ENCODE results near the gene UFD1. TPM values are rescaled to one million over a fixed set of nuclear protein-coding genes. Genes with fewer than 3 reads are reported as not detected.

The UFD1 gene
- total RNA-seq, 2 donors from 2014 or later = 43.8 to 46.9 TPM

DNA sequence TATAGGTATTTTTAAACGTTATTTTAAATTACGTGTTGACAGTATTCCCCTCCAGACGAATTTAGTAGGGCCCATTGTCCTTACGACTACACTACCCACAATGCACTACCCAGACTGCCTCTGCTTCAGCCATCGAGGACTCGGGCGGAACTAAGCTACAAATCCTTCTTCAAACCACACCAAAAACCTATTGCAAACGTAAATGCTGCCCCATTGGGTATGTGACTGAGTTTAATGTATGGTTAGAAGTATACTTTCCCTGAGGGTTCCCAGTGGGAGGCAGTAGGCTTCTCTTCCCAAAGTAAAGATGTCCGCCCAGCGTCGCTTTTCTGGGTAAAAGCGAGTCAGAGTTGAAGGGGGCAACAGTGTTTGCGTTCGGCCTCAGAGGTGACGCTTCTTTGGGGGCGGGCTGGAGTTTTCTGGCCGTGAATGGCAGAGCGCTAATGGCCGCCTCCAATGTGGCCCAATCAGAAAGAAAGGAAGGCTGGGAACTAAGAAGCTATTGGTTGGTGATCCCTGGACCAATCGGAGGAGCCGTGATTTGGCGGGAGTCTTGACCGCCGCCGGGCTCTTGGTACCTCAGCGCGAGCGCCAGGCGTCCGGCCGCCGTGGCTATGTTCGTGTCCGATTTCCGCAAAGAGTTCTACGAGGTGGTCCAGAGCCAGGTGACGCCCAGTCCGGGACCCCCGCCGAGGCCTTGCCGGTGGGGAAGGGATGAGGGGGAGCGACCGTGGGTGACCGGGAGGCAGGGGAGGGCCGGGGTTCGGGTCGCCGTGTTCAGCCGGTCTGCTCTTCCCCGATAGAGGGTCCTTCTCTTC, 571 bp upstream of the UFD1 start, which contains the start of gene CDC45:
TSS of gene CDC45 (plus strand) at position 566 of the 818 bp plus-strand sequence. CDS start at position 615, 49 bp downstream.
- DNase-seq = peak; percentile 97
- ATAC-seq = peak; percentile 96 to 97
- intact Hi-C loops (cut with DNase I) = no loop called here

DNA sequence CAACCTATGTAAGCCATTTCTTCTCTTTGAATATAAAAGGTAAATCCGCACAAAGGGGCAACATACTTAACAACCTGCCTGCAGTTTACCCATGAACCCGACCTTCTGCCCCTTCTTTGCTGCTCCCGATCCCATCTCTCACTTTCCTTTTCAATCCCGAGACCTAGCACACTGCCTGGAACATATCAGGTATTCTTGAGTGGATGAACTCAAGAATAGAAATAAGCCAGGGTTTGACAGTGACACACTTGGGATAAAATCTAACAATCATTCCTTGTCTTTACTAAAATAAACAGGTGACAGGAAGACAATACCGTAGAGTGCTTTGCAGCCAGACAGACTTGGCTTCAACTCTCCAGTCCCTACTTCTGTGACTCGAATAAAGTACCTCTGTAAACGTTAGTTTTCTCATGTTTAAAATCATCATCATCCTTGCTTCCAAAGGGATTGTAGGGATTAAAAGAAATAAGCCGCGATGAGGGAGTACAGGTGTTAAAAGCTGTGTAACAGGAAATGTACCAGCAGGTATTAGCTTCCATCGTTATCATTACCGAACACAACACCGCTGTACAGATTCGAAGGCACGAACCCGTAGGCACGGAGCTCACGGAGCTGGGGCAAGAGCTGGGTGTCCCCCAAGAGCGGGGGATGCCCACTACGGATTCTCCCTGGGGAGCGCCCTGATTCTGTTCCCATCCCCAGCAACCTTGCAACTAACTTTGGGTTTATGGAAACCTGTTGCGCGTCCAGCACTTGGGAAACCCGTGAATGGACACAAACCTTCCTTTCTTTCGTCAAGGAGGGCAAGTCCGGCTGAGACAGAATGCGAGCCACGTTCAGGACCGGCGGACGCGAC, 720 bp downstream of the UFD1 start:
- DNase-seq (no peak), ATAC-seq (no peak)
- intact Hi-C loops (cut with DNase I) = no loop called here

DNA sequence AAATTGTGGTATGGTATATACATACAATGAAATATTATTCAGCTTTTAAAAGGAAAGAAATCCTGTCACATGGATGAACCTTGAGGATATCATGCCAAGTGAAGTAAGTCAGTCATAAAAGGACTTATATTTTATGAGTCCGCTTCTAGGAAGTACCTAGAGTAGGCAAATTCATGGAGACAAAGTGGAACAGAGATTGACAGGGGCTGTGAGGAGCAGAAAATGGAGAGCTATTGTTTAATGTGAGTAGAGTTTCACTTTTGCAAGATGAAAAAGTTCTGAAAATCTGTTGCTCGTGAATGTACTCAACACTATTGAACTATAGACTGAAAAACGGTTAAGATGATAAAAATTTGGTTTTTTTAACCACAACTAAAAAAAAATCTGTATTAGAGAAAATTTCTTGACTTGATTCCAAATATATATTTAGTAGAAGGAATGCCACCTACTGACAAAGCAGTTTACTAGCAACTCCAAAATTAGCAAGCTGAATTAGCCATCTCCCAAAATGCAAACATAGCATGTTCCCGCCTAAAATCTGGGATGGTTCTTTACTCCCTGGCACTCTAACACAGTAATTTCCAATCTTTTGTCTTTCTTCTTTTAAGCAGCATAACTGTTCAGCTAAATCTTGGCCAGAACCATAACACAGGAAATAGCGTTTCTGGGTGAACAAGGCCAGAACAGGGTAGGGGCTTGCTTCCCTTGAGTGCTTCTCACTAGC, 1.5 kb downstream of the UFD1 start:
- ATAC-seq (no peak), DNase-seq (no peak)
- intact Hi-C loops (cut with DNase I) = no loop called here

DNA sequence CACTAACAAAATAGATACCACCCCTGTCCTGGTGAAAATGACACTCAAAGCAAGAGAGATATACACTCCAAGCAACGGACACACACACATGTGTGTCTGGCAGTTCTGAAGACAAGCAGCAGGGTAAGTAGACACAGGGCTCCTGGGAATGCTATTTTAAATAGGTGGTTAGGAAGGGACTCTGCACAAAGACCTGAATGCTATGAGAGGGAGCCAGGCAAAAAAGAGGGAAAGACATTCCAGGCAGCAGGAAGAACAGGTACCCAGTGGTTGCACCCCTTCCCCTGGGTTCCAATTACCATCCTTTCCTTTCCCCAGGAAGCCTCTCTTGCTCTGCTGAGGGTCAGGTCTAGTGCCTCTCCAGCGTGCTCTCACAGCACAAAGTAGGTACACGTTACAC, 3.0 kb downstream of the UFD1 start:
- DNase-seq = no peak
- intact Hi-C loops (cut with DNase I) = no loop called here
- ATAC-seq = no peak

DNA sequence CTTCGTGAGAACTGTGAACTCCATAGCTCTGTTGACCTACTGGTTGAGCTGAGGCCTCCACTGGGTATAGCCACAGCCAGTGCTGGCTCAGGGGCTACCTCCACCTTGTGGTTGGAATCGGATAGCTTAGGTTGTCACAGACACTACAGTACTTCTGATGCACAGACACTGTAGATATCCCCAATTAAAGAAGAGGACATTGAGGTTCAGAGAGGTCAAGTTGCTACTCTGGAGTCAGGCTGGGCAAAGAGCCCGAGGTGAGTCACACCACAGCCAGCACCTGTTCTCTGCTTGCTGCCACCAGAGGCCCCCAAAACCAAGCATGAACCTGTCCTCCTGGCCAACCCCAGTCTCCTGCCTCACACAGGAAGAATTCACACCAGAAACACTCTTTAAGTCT, 5.4 kb downstream of the UFD1 start:
- ATAC-seq = no peak
- intact Hi-C loops (cut with DNase I) = no loop called here
- no peak for DNase-seq

DNA sequence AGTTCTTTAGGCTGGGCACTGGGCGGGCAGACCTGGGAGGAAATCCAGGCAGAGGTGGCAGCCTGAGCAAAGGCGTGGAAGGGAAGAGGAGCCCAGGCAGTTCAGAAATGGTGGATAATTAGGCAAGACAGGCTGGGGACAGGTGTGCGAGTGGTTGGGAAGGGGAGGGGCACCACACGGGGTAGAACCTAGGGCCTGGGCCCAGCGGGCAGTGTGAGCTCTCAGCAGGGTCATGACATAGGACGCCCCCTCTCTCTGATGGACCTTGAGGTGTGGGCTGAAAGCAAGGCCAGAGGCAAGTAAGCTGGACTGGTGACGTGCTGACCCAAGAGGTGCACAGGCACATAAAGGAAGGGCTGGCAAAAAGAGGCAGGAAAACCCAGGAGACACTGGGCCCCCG, 6.8 kb downstream of the UFD1 start:
- no peak for DNase-seq
- intact Hi-C loops (cut with DNase I) = no loop called here
- ATAC-seq = no peak

DNA sequence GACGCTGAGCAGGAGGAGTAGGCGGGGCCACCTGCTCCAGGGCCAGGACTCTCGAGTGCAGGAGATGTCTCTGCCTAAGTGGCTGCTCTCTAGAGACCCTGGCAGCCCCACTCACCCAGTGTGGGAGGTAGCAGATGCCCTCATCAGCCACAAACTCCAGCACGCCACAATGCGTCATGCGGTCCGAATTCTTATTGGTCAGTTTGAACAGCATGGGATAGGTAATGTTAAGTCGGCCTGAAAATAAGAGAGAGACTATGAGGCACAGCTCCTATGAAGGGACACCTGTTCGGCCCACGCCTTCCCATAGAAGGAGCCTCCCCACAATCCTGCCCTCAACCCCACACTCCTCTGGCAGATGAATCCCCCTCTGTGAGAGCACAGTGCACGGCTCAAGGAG, 7.4 kb downstream of the UFD1 start:
- intact Hi-C loops (cut with DNase I) = no loop called here
- ATAC-seq (no peak), DNase-seq (no peak)

DNA sequence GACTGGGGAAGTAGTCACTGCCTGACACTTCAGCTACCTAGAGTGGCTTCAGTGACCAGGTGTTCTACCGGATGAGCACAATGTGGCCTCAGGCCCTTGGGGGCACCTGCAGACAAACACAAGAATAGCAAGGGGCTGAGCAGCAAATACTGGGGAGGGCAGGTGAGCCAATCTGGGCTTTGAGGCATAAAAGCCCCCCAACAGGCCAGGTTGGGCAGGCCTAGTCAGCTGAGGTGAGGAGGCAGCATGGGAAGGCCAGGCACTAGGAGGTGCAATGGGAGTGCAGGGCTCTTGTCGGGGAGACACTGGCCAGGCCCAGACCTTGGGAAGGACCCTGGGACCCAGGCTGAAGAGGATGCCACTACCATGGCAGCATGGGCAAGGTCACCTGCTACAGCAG, 9.0 kb downstream of the UFD1 start:
- intact Hi-C loops (cut with DNase I) = no loop called here
- DNase-seq (no peak), ATAC-seq (no peak)

DNA sequence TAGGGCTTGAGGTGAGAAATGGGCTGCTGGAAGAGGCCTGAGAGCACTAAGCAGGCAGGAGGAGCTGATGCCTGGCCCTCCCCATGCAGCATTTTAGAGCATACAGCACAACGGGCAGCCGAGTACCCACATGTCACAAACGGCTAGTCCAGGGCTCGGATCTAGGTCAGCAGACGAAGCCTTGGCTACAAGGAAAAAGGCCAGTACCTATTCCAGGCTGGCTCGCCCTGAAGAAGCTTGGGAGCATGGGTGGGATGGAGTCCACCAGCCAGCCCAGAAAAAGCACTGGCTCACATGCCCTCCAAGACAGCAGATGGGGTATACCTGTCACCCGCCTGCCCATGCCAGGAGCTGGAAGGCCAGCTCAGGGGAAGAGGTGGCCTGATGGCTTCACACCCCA, 9.6 kb downstream of the UFD1 start:
- ATAC-seq = no peak
- DNase-seq = no peak
- intact Hi-C loops (cut with DNase I) = no loop called here

DNA sequence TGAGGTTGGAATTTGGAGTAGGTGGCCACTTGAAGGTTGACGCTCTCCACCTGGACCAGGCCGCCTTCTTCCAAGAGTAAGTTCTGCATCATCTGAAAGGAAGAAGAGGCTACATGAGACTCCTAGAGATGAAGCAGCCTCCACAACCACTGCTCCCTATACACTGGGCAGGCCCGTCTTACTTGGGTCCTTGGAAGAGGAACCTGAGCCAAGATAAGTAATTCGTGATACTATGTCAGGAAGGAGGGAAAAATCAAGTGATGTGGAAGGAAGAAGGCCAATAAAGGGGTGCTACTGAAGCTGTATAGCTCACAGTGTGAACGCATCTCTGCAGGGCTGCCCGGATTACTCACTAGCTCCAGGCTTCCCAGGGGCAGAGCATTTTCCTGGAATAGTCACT, 11.1 kb downstream of the UFD1 start:
- ATAC-seq = no peak
- DNase-seq = no peak
- intact Hi-C loops (cut with DNase I) = no loop called here

DNA sequence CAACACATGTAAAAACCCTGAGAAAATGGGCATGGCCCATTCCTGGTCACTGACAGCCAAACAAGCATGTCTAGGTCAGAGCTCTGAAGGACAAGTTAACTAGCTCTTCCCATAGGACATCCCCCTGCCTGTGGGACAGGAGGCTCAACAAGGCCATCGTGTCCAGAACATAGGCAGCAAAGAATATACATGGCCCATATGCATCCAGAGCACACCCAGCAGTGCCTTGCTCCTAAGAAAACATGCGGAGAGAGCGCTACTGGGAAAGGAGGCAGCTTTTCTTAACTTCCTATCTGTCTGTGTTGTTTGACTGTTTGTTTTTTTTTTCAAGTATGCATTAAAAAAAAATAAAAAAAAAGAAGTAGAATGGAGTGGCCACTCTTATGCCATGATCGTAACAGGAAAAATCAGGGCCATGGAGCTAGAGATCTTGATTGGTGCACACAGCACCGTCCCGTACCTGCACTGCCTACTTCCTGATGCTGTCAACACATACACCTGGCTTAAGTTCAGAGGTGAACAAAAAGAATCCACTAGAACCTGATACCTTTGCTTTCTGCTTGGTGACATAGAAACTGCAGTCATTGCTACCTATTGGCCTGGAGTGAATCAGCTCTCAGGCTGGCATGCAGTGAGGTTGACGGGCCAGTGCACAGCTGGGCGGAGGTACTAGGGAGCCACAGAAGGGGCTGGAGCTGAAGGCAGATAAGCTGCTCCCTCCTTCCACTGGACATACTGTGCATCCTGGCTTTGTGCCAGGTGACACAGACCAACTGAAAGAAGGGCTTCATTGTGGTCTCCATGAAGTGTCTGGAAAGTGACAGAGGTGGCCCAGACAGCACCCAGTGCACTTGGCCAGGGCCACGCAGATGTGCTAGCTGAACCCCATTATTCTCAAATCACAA, 11.9 kb downstream of the UFD1 start:
- ATAC-seq (no peak), DNase-seq (no peak)
- intact Hi-C loops (cut with DNase I) = no loop called here

DNA sequence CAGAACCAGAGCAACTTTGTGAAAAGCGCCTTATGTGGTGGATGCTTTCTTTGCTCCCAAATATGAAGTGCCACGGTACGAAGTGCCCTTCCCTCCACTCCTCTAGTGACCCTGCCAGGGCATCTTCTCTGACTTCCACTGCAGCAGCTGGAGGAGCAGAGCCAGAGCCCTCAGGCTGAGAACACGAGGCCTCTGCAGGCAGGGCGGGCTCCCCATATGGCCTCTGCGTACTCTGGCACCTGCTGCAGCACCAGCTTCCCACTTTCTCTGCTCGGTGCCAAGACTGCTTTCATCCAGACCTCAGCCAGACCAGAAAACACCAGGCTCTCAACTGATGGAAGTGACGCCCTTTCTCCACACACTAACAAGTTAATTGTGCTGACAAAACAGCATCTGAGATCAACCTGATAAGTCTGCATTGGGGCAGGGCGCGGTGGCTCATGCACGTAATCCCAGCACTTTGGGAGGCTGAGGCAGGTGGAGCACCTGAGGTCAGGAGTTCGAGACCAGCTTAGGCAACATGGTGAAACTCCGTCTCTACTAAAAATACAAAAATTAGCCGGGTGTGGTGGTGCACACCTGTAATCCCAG, 12.8 kb downstream of the UFD1 start:
- DNase-seq = no peak
- ATAC-seq = no peak
- intact Hi-C loops (cut with DNase I) = no loop called here

DNA sequence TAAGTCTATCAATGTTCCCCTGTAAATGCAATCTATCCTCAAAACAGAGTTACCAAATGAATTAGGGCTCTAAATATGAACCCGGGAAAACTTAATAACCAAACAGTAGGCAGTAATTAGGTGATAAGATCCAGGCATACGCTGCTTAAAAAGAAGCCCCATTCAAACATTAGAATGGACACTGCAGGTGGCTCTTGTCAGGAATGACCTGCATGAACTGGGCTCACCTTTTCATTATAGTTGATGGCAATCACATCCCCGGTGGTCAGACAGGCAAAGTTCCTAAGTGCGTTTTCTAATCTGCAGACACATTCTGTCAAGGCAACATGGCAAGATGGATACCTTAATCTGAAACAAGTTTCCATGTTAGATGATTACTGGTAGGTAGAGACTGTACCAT, 14.0 kb downstream of the UFD1 start:
- DNase-seq (no peak), ATAC-seq (no peak)
- intact Hi-C loops (cut with DNase I) = no loop called here

DNA sequence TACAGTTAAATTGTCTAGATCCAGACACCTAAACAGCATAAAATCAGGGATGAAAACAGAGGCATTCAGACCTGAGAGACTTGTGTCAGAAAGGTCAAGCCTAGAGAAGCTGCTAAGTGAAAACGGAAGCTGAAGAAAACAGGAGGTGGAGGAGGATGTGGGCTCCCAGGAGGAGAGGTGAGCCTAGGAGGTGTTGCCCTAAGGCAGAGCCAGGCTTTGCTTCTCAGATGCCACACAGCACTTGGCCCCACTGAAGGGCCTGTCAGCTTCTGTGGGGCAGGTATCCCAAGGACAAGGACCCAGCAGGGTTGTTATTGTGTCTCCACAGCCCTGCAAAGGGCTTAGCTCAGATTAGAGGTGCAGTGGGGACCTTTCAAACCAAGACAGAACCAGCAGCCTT, 14.4 kb downstream of the UFD1 start:
- no peak for ATAC-seq
- intact Hi-C loops (cut with DNase I) = no loop called here
- DNase-seq = no peak

DNA sequence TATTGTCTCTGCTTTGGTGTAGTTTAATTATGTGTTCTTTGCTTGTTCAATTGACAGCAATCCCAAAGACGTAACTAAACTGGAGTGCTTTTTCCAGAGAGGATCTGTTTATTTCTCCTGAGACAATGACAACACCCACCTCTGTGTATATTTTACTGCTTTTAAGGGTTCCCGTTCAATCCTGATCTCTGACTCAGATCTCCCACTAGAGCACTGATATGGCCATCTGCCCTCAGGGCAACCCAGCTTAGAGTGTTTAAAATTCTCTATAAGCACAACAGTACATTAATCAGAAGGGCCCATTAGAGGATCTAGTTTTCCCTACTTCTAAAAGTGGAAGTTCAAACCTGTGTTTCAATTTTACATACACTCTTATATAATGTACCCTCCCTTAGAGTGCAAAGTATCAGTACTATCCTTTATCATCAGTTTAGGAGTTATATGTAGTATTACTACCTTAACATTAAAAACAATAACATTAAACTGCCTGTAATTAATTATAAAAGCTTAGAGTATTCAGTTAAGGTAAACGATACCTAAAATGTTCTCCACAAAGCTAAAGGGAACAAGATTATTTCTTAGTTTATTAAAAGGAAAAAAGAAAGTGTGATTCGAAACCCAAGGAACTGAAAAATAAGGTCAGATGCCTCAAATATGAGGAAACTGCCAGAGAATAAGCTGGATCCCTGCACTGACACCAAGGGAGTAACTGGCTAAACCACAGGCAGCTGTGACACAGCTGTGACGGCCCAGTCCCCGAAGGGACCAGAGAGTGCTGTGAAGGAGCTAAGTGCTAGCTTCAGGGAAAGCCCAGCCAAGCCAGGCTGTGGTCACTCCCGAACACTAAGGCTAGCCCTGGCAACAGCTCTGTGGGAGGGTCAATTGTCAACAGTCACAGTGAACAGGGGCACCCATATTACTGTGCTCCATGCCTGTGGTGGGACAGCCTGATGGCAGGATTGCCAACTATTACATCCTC, 15.2 kb downstream of the UFD1 start:
- intact Hi-C loops (cut with DNase I) = no loop called here
- ATAC-seq (peak; percentile 67 to 80), DNase-seq (peak; percentile 37)

DNA sequence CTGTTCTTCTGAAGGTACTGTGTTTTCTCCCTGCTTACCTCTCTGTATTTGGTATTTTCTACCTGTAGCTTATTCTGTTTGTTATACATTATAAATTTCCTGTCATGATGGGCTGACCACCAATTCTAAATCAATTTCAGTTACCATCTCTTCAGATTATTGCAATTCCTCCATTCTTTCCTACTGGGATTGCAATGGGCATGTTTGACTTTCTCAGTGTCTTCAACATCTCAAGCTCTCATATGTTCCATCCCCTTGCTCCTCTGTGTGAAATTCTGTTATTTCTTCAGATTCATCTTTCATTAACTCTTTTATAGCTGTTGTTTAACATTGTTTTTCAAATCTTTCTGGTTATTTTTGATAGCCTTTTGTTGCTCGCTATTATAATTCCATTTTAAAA, 16.0 kb downstream of the UFD1 start:
- DNase-seq (no peak), ATAC-seq (no peak)
- intact Hi-C loops (cut with DNase I) = no loop called here

DNA sequence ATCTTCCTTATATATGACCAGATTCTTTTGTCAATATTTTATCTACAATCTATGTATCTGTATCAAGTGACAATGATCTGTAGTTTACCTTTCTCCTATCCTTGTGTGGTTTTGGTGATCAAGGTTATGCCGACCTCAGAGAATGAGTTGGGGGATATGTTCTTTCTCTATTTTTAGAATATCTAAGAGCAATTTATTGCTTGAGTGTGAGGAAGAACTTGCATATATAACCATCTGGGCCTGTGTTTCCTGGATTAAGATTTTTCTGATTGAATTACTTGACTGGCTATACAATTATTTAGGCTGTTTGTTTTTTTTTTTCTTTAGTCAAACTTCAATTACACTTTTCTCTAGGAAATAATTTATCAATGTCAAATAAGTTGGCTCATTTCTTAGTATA, 17.5 kb downstream of the UFD1 start:
- ATAC-seq (no peak), DNase-seq (no peak)
- intact Hi-C loops (cut with DNase I) = no loop called here
